HAP-1 (cell line): ENCODE measurements around the gene CCL24.
"Not testable (repeated sequence)": the region's sequence is repeated elsewhere in the genome, so short reads cannot be mapped to it uniquely, and the experiment has no call there.

Experiments
- DNase-seq, 2 experiments: peaks; one replicate each; pipeline ENCODE4 v3.0.0-alpha.2; 2016 to 2020; ENCODE audit warnings: low spot score in 2 of 2
- H3K27me3 ChIP-seq: fragments of 250-450 bp; sonication (Bioruptor Pico); 2 replicates; pipeline ENCODE4 v1.5.1; 2020; ENCODE audit warnings: low read depth, mild to moderate bottlenecking, moderate library complexity
- H3K36me3 ChIP-seq: fragments of 250-450 bp; sonication (Bioruptor Pico); replicated peaks from 2 replicates; pipeline ENCODE4 v1.5.1; 2020; ENCODE audit warnings: mild to moderate bottlenecking
- H3K4me1 ChIP-seq: fragments of 250-450 bp; sonication (Bioruptor Pico); 2 replicates; pipeline ENCODE4 v1.5.1; 2020; ENCODE audit warnings: mild to moderate bottlenecking
- H3K4me3 ChIP-seq: fragments of 250-450 bp; sonication (Bioruptor Pico); 2 replicates; pipeline ENCODE4 v1.5.1; 2020; ENCODE audit warnings: mild to moderate bottlenecking, moderate library complexity
- H3K9me3 ChIP-seq: fragments of 250-450 bp; sonication (Bioruptor Pico); 2 replicates; pipeline ENCODE4 v1.5.1; 2020; ENCODE audit warnings: mild to moderate bottlenecking, moderate library complexity
- in situ Hi-C: fragments of 300-500 bp; cut with MboI; formaldehyde crosslinking; loops from 3 replicates; pipeline ENCODE4 v1.14.3; 2020; ENCODE audit warnings: low sequenced_read_pairs, inconsistent platforms, mixed read lengths

Gene CCL24

DNA sequence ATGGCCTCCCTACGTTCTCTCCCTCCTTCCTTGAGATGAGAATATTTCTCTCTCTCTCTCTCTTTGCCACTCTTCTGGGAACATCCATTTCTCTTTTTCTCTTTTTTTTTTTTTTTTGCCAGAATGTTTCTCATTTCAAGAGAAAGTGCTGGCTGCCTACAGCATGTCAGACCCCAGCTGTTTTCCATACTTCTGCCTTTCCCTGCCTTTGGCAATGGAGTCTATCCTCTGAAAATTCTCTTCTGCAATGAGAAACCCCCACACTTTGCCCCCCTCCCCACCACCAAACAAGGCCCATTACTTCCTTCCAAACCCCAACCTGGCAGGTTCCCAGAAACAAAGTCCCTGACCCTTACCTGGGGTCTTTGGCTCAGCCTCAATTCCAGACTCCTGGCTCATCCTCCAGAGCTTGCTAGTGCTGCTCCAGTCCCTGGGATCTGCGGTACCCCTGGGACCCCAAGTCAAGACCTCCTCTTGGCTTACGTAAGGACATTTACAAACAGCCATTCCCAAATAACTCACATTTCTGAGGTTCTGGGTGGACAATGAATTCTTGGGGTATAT lies 24.2 kb downstream of the CCL24 start:
- Histone ChIP-seq H3K4me1 (no peaks in the 10 kb centered on the region), H3K36me3 (no peaks in the 10 kb centered on the region), H3K4me3 (no peak overlapping the region), H3K27me3 (no peaks in the 10 kb centered on the region), H3K9me3 (no peaks in the 10 kb centered on the region)
- in situ Hi-C loops: no loop called here
- DNase-seq: no peak

DNA sequence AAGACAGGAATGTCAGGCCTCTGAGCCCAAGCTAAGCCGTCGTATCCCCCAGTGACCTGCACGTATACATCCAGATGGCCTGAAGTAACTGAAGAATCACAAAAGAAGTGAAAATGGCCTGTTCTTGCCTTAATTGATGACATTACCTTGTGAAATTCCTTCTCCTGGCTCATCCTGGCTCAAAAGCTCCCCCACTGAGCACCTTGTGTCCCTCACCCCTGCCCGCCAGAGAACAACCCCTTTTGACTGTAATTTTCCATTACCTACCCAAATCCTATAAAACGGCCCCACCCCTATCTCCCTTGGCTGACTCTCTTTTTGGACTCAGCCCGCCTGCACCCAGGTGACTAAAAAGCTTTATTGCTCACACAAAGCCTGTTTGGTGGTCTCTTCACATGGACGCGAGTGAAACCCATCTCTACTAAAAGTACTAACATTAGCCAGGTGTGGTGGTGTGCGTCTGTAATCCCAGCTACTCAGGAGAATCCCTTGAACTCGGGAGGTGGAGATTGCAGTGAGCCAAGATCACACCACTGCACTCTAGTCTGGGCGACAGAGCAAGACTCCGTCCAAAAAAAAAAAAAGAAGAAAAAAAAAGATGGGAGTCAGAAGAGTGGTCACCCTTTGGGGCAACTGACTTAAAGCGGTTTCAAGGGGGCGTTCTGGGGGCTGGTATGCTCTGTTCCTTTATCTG lies 25.3 kb downstream of the CCL24 start:
- H3K4me1 ChIP-seq, H3K4me3 ChIP-seq, in situ Hi-C loops, H3K9me3 ChIP-seq, H3K36me3 ChIP-seq, H3K27me3 ChIP-seq, DNase-seq: not testable (repeated sequence)

DNA sequence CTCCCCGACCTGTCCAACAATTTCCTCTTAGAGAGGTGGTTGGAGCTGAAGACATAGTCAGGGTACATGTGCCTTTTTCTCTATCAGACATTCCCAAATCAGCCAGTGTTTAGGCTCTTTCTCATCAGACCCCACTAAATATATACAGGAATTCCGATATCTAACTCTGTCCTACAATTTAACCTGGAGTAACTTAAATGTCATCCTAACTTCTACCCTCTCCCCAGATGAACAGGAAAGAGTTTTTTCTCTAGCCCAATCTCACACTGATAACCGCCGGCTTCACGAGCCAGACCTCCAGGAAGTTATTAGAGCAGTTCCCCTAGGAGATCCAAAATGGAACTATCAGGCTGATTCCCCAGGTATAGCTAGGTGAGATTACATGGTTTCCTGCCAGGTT lies 30.5 kb downstream of the CCL24 start:
- H3K4me1 ChIP-seq, in situ Hi-C loops, H3K4me3 ChIP-seq, H3K27me3 ChIP-seq, DNase-seq, H3K9me3 ChIP-seq, H3K36me3 ChIP-seq: not testable (repeated sequence)

DNA sequence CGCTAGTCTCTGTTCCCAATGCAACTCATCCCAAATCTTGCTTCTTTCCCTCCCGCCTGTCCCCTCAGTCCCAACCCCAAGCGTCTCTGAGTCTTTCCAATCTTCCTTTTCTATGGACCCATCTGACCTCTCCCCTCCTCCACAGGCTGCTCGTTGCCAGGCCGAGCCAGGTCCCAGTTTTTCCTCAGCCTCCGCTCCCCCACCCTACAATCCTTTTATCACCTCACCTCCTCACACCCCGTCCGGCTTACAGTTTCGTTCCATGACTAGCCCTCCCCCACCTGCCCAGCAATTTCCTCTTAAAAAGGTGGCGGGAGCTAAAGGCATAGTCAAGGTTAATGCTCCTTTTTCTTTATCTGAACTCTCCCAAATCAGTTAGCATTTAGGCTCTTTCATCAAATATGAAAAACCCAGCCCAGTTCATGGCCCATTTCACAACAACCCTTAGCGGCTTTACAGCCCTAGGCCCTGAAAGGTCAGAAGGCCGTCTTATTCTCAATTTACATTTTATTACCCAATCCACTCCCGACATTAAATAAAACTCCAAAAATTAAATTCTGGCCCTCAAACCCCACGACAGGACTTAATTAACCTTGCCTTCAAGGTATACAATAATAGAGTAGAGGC lies 32.8 kb downstream of the CCL24 start:
- H3K36me3 ChIP-seq, in situ Hi-C loops, H3K4me1 ChIP-seq, H3K4me3 ChIP-seq, DNase-seq, H3K9me3 ChIP-seq, H3K27me3 ChIP-seq: not testable (repeated sequence)

DNA sequence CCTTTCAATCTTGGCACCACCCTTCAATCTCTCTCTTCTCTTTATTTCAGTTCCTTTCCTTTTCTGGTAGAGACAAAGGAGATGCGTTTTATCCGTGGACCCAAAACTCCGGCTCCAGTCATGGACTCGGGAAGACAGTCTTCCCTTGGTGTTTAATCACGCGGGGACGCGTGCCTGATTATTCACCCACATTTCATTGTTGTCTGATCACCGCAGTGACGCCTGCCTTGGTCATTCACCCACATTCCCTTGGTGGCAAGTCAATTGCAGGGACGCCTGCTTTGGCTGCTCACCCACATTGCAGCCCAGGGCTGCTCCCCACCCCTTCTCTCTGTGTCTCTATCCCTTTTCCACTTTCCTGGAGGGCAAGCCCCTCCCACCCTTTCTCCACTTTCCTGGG lies 34.1 kb downstream of the CCL24 start:
- H3K9me3 ChIP-seq, DNase-seq, H3K4me1 ChIP-seq, in situ Hi-C loops, H3K36me3 ChIP-seq, H3K4me3 ChIP-seq, H3K27me3 ChIP-seq: not testable (repeated sequence)

DNA sequence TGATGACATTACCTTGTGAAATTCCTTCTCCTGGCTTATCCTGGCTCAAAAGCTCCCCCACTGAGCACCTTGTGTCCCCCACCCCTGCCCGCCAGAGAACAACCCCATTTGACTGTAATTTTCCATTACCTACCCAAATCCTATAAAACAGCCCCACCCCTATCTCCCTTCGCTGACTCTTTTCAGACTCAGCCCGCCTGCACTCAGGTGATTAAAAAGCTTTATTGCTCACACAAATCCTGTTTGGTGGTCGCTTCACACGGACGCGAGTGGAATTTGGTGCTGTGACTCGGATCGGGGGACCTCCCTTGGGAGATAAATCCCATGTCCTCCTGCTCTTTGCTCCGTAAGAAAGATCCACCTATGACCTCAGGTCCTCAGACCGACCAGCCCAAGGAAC lies 34.6 kb downstream of the CCL24 start:
- DNase-seq, H3K4me1 ChIP-seq, H3K4me3 ChIP-seq, H3K9me3 ChIP-seq, H3K27me3 ChIP-seq, H3K36me3 ChIP-seq, in situ Hi-C loops: not testable (repeated sequence)

DNA sequence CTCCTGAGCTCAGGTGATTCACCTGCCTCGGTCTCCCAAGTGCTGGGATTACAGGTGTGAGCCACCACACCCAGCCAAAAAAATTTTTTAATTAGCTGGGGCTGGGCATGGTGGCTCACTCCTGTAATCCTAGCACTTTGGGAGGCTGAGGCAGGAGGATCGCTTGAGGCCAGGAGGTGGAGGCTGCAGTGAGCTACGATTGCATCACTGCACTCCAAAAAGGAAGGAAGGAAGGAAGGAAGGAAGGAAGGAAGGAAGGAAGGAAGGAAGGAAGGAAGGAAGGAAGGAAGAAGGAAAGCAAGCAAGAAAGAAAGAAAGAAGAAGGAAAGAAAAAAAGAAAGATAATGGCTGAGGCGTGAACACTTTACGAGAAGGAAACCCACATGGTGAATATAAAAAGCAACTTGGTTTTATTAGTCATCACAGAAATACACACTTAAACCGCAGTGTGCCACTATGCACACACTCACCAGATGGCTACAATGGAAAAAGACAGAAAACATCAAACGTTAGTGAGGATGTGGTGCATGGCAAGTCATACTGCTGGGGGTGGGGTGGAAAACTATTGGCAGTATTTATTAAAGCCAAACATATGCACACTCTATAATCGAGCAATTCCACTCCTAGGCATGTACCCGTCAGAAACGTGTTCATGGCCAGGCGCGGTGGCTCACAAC lies 37.2 kb downstream of the CCL24 start:
- no peaks in the 10 kb centered on the region for H3K36me3 ChIP-seq
- H3K27me3 ChIP-seq: no peaks in the 10 kb centered on the region
- H3K9me3 ChIP-seq: no peaks in the 10 kb centered on the region
- H3K4me1 ChIP-seq: peaks cover 11% of the 10 kb centered on the region
- no peak overlapping the region for H3K4me3 ChIP-seq
- DNase-seq: no peak
- in situ Hi-C loops: no loop called here

DNA sequence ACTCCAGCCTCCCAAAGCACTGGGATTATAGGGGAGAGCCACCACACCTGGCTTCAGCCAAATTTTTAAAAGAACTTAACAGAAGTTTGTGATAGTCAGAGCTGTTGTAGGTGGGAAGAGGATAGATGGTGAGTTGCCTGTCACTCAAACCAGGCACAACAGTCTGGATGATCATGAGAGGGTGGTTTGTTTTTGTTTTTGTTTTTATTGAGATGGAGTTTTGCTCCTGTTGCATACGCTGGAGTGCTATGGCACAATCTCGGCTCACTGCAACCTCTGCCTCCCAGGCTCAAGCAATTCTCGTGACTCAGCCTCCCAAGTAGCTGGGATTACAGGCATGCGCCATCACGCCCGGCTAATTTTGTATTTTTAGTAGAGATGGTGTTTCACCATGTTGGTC lies 39.6 kb downstream of the CCL24 start:
- peaks cover 11% of the 10 kb centered on the region for H3K4me1 ChIP-seq
- H3K27me3 ChIP-seq, H3K4me3 ChIP-seq, H3K36me3 ChIP-seq, DNase-seq, H3K9me3 ChIP-seq: not testable (repeated sequence)
- in situ Hi-C loops: loop anchor here (25.0 kb wide), 1 partner anchor 712 kb away; the partner anchor contains the start of gene RCC1L

DNA sequence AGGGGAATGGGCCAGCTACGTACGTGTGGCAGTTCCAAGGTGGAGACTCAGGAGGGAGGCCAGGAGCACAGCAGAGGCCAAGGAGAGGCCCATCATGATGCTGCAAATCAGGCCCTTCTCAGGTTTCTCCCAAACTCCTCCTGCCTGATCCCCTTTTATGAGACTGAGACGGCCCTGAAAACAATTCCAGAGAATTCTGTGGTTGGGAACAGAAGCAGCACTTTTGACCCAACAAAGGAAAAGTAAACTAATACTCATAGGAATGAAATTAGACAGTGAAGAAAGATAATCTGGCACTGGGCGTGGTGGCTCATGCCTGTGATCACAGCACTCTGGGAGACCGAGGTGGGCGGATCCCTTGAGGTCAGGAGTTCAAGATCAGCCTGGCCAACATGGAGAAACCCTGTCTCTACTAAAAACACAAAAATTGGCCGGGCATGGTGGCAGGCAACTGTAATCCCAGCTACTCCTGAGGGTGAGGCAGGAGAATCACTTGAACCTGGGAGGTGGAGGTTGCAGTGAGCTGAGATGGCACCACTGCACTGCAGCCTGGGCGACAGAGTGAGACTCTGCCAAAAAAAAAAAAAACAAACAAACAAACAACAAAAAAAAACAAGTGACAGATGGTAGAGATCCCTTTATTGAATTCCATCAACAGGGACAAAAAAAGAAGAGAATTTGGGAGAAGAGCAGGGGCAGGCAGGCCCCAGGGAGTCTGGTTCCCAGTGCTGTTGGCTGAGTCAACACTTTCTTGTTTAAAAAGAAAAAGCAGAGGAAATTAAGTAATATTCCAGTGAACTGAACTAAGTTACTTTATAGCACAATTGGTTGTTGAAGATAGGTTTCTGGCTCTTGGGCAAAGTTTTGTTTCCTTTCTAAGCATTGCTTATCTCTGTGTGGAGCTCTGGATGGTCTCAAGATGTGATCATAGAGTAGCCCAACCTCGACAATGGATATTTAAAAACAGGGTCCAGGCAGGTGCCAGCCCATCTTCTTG lies 41.2 kb downstream of the CCL24 start, which contains the start of gene CCL26:
TSS of gene CCL26 (minus strand) at position 131 of the 997 bp plus-strand sequence. CDS start at position 96, 35 bp downstream.
- H3K4me1 ChIP-seq: peaks cover 11% of the 10 kb centered on the region

DNA sequence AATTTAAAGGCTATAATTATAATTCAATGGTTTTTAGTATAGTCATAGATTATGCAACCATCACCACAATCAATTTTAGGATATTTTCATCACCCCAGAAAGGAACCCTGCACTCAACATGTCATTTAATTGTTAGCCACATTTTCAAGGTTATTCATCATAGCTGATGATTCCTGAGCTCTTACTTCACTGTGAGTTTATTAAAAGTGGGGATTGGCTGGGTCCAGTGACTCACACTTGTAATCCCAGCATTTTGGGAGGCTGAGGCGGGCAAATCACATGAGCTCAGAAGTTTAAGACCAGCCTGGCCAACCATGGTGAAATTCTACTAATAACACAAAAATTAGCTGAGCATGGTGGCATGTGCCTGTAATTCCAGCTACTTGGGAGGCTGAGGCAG lies 42.4 kb downstream of the CCL24 start:
- Histone ChIP-seq H3K27me3 (no peaks in the 10 kb centered on the region), H3K4me1 (peaks cover 13% of the 10 kb centered on the region), H3K9me3 (no peaks in the 10 kb centered on the region), H3K4me3 (no peak overlapping the region), H3K36me3 (no peaks in the 10 kb centered on the region)
- in situ Hi-C loops: loop anchor here (25.0 kb wide), 1 partner anchor 709 kb away; the partner anchor contains the start of gene RCC1L
- no peak for DNase-seq

More for the DNA sequence above, 41.2 kb downstream of the CCL24 start, which contains the start of gene CCL26:
- DNase-seq: peak; percentile 57 to 72
- Histone ChIP-seq H3K4me3 (no peak within 1 kb of the TSS), H3K36me3 (no peaks in the 10 kb centered on the region), H3K9me3 (no peaks in the 10 kb centered on the region), H3K27me3 (no peaks in the 10 kb centered on the region)
- in situ Hi-C loops: loop anchor here (25.0 kb wide), 1 partner anchor 710 kb away; the partner anchor contains the start of gene RCC1L

DNA sequence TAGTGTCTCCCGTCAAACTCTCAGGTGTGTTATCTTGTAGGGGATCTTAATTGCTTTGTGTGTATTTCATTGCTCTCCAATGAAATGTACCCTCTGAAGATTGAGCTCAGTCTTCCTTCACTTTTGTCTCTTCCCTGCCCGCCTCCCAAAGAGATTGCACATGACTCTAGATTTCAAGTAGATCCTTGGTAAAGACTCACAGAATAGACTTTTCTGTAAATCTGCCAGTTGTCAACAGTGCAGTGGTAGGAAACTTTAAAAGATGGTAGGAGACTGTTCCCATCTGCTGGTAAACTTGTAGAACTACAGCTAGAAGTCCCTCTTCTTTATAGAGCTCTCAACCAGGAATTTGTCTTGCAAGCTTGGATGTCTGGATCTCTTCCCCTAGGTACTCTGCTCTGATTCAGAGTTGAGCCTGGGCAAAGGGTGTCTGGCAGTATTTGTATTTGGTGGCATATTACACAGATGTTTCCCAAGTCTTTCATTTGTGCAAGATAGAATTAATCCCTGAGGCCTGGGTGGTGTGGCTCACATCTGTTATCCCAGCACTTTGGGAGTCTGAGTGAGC lies 51.2 kb downstream of the CCL24 start:
- Histone ChIP-seq H3K27me3 (no peaks in the 10 kb centered on the region), H3K4me1 (0 out of 2 replicates have a peak, but pooled peaks cover 2% of the 10 kb centered on the region), H3K4me3 (no peak overlapping the region), H3K9me3 (no peaks in the 10 kb centered on the region; the same call in 1 of the 2 replicates), H3K36me3 (no peaks in the 10 kb centered on the region)
- in situ Hi-C loops: loop anchor here (25.0 kb wide), 1 partner anchor 700 kb away; the partner anchor contains the start of gene RCC1L
- peak in 1 of 2 experiments; percentile 83 for DNase-seq

DNA sequence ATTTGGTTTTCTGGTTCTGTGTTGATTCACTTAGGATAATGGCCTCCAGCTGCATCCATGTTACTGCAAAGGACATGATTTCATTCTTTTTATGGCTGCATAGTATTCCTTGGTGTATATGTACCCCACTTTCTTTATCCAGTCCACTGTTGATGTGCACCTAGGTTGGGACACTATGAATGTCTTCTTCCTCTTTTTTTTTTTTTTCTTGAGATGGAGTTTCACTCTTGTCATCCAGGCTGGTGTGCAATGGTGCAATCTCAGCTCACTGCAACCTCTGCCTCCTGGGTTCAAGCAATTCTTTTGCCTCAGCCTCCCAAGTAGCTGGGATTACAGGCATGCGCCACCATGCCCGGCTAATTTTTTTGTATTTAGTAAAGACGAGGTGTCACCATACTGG lies 51.8 kb downstream of the CCL24 start:
- H3K27me3 ChIP-seq, H3K9me3 ChIP-seq, H3K4me1 ChIP-seq, H3K4me3 ChIP-seq, H3K36me3 ChIP-seq, DNase-seq: not testable (repeated sequence)
- in situ Hi-C loops: loop anchor here (25.0 kb wide), 1 partner anchor 700 kb away; the partner anchor contains the start of gene RCC1L
